Mesenchymal stem cell (in vitro differentiated cells and primary cell): ENCODE results near the gene CLN6.
"Not testable (repeated sequence)": the region's sequence is repeated elsewhere in the genome, so short reads cannot be mapped to it uniquely, and the experiment has no call there.

ENCODE experiments used
- DNase-seq: peaks from one replicate; pipeline ENCODE4 v3.0.0-alpha.2; 2013
- H2AFZ ChIP-seq: one replicate; pipeline ENCODE4 v1.6.1; 2013; ENCODE audit warnings: low read depth, mild to moderate bottlenecking, control low read depth, inconsistent platforms, low read length, moderate library complexity
- H2AK5ac ChIP-seq: 2 replicates; pipeline ENCODE4 v1.6.1; 2013; ENCODE audit warnings: low read length, moderate library complexity, mild to moderate bottlenecking, inconsistent platforms; ENCODE audit not compliant: severe bottlenecking
- H2BK120ac ChIP-seq: one replicate; pipeline ENCODE4 v1.6.1; 2013; ENCODE audit warnings: low read depth, mild to moderate bottlenecking, inconsistent platforms, low read length, moderate library complexity
- H2BK12ac ChIP-seq, 2 experiments: one replicate each; pipeline ENCODE4 v1.6.1; 2013; ENCODE audit warnings: inconsistent platforms in 2 of 2, low read length in 2 of 2, mild to moderate bottlenecking in 2 of 2, moderate library complexity in 2 of 2, control low read depth in 1 of 2
- H2BK15ac ChIP-seq: one replicate; pipeline ENCODE4 v1.6.1; 2013; ENCODE audit warnings: mild to moderate bottlenecking, low read depth, inconsistent platforms; ENCODE audit not compliant: poor library complexity, severe bottlenecking
- H2BK5ac ChIP-seq: 2 replicates; pipeline ENCODE4 v1.6.1; 2013; ENCODE audit warnings: low read depth, mild to moderate bottlenecking, low read length, control low read depth, inconsistent platforms; ENCODE audit not compliant: poor library complexity, severe bottlenecking
- H3K14ac ChIP-seq, 2 experiments: one replicate each; pipeline ENCODE4 v1.6.1; 2013; ENCODE audit warnings: inconsistent platforms in 2 of 2, low read length in 2 of 2, control low read depth in 1 of 2, mild to moderate bottlenecking in 1 of 2, moderate library complexity in 1 of 2
- H3K18ac ChIP-seq, 2 experiments: one replicate each; pipeline ENCODE4 v1.6.1; 2013; ENCODE audit warnings: inconsistent platforms in 2 of 2, low read length in 2 of 2, control low read depth in 1 of 2, low read depth in 1 of 2, mild to moderate bottlenecking in 1 of 2
- H3K23ac ChIP-seq, 2 experiments: one replicate each; pipeline ENCODE4 v1.6.1; 2013; ENCODE audit warnings: inconsistent platforms in 2 of 2, low read length in 2 of 2, mild to moderate bottlenecking in 2 of 2, moderate library complexity in 2 of 2, control low read depth in 1 of 2
- H3K27ac ChIP-seq: 2 replicates; pipeline ENCODE4 v1.5.1; 2013; ENCODE audit warnings: mild to moderate bottlenecking, moderate library complexity, low read length, control low read depth, inconsistent platforms; ENCODE audit not compliant: poor library complexity, severe bottlenecking
- H3K27me3 ChIP-seq, 2 experiments: 2 replicates each; pipeline versions ENCODE4 v1.6.1 to v1.7.0; 2013; ENCODE audit warnings: low read length in 2 of 2, mild to moderate bottlenecking in 2 of 2, moderate library complexity in 2 of 2, control low read depth in 1 of 2, inconsistent platforms in 1 of 2; ENCODE audit not compliant: control insufficient read depth in 1 of 2, insufficient read depth in 1 of 2
- H3K36me3 ChIP-seq, 2 experiments: 2 replicates each; pipeline versions ENCODE4 v1.6.1 to v1.7.0; 2013; ENCODE audit warnings: low read length in 2 of 2, control low read depth in 1 of 2, inconsistent platforms in 1 of 2, low read depth in 1 of 2, mild to moderate bottlenecking in 1 of 2; ENCODE audit not compliant: insufficient read depth in 2 of 2, control insufficient read depth in 1 of 2
- H3K4ac ChIP-seq, 2 experiments: one replicate each; pipeline ENCODE4 v1.6.1; 2013; ENCODE audit warnings: inconsistent platforms in 2 of 2, low read length in 2 of 2, mild to moderate bottlenecking in 2 of 2, moderate library complexity in 2 of 2, control low read depth in 1 of 2, low read depth in 1 of 2
- H3K4me1 ChIP-seq: 2 replicates; pipeline ENCODE4 v1.6.1; 2013; ENCODE audit warnings: low read depth, low read length, control low read depth; ENCODE audit not compliant: control insufficient read depth, insufficient read depth
- H3K4me2 ChIP-seq: 2 replicates; pipeline ENCODE4 v1.6.1; 2013; ENCODE audit warnings: low read length, mild to moderate bottlenecking, inconsistent platforms; ENCODE audit not compliant: poor library complexity, severe bottlenecking
- H3K4me3 ChIP-seq, 2 experiments: 2 replicates each; pipeline versions ENCODE4 v1.5.1 to v1.7.0; 2013; ENCODE audit warnings: low read length in 2 of 2, mild to moderate bottlenecking in 2 of 2, control low read depth in 1 of 2, low read depth in 1 of 2; ENCODE audit not compliant: insufficient read depth in 1 of 2
- H3K79me1 ChIP-seq: replicated peaks from 2 replicates; pipeline ENCODE4 v1.6.1; 2013; ENCODE audit warnings: mild to moderate bottlenecking, control low read depth, low read length, inconsistent platforms; ENCODE audit not compliant: poor library complexity, severe bottlenecking
- H3K9ac ChIP-seq: 2 replicates; pipeline ENCODE4 v1.7.0; 2013; ENCODE audit warnings: mild to moderate bottlenecking, low read length, moderate library complexity
- H3K9me3 ChIP-seq: 2 replicates; pipeline ENCODE4 v1.7.0; 2013; ENCODE audit warnings: mild to moderate bottlenecking, low read length; ENCODE audit not compliant: control insufficient read depth
- H4K8ac ChIP-seq: one replicate; pipeline ENCODE4 v1.6.1; 2013; ENCODE audit warnings: inconsistent platforms, mild to moderate bottlenecking, low read length, moderate library complexity
- H4K91ac ChIP-seq: one replicate; pipeline ENCODE4 v1.6.1; 2013; ENCODE audit warnings: mild to moderate bottlenecking, low read length, inconsistent platforms
- WGBS: methylation state at CpG from one replicate; pipeline ENCODE4 v1.1.7; 2013; ENCODE audit warnings: mixed read lengths; 5-methylcytosine and 5-hydroxymethylcytosine counted together

Gene CLN6

DNA sequence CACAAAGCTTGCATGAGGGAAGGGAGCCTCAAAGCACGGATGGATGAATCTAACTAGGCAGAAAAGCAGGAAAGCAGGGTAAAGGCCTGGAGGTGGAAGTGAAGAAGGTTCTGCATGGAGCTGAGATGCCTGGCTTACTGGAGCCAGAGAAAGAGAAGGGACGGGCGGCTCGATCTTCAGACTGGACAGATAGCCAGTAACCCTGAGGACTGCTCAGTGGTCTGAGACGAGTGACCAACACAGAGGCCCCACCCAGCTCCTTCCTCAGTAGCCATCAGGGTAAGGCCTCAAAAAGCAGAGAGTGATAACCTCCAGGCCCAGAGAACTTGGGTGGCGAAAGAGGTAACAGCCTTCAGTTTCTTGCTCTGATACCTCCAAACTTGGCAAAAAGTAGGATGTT, 6.4 kb downstream of the CLN6 start:
- Histone ChIP-seq H3K18ac (no peak overlapping the region), H3K9ac (no peak overlapping the region), H3K36me3 (peaks cover 2 to 11% of the 10 kb centered on the region in 2 experiments), H4K91ac (no peak overlapping the region), H2BK12ac (no peak overlapping the region), H3K4me3 (no peak overlapping the region), H3K27me3 (no peaks in the 10 kb centered on the region), H3K14ac (no peak overlapping the region), H3K4me1 (peaks cover 10% of the 10 kb centered on the region), H2AFZ (no peak overlapping the region), H2BK120ac (no peak overlapping the region), H4K8ac (no peak overlapping the region), H3K4me2 (no peak overlapping the region), H3K4ac (no peak overlapping the region), H2BK15ac (no peak overlapping the region), H3K9me3 (no peaks in the 10 kb centered on the region), H3K27ac (no peak overlapping the region), H3K79me1 (peaks cover 32% of the 10 kb centered on the region), H2AK5ac (no peak overlapping the region), H2BK5ac (no peak overlapping the region), H3K23ac (no peak overlapping the region)
- no peak for DNase-seq
- 88% methylated on average over 6 of the region's 6 CpGs for WGBS

GRCh38 chr15:68222432-68222743, 7.1 kb downstream of the CLN6 start:
- H3K18ac ChIP-seq, H3K4me1 ChIP-seq, H3K23ac ChIP-seq, H2BK12ac ChIP-seq, H2AK5ac ChIP-seq, H3K9me3 ChIP-seq, H3K27ac ChIP-seq, H4K91ac ChIP-seq, DNase-seq, H3K4me3 ChIP-seq, H3K4ac ChIP-seq, H2AFZ ChIP-seq, H2BK120ac ChIP-seq, H3K14ac ChIP-seq, H3K9ac ChIP-seq, H3K27me3 ChIP-seq, H3K4me2 ChIP-seq, H2BK5ac ChIP-seq, H2BK15ac ChIP-seq, H4K8ac ChIP-seq: not testable (repeated sequence)
- 91% methylated on average over 17 of the region's 18 CpGs for WGBS
- Histone ChIP-seq H3K36me3 (peaks cover 5 to 14% of the 10 kb centered on the region in 2 experiments), H3K79me1 (peaks cover 34% of the 10 kb centered on the region)

- H3K4me3 ChIP-seq, H3K27ac ChIP-seq, H3K4ac ChIP-seq, H2BK120ac ChIP-seq, H3K23ac ChIP-seq, H3K4me2 ChIP-seq, H3K4me1 ChIP-seq, H3K9me3 ChIP-seq, H2BK15ac ChIP-seq, H2BK12ac ChIP-seq, H3K27me3 ChIP-seq, H2BK5ac ChIP-seq, H3K14ac ChIP-seq, DNase-seq, H4K8ac ChIP-seq, H3K9ac ChIP-seq, H2AK5ac ChIP-seq, H2AFZ ChIP-seq, H3K18ac ChIP-seq, H4K91ac ChIP-seq: not testable (repeated sequence)
- 86% methylated on average over 52 of the region's 55 CpGs for WGBS
- H3K36me3 ChIP-seq = peaks cover 7 to 14% of the 10 kb centered on the region in 2 experiments
- peaks cover 36% of the 10 kb centered on the region for H3K79me1 ChIP-seq
Observed at GRCh38 chr15:68221530-68222431, 7.7 kb downstream of the CLN6 start.

- Histone ChIP-seq H2BK120ac (no peak overlapping the region), H2AK5ac (no peak overlapping the region), H3K23ac (no peak overlapping the region), H2BK5ac (no peak overlapping the region), H3K4me1 (peaks cover 3% of the 10 kb centered on the region), H2AFZ (no peak overlapping the region), H4K91ac (no peak overlapping the region), H3K14ac (no peak overlapping the region), H3K4ac (no peak overlapping the region), H4K8ac (no peak overlapping the region), H3K27ac (no peak overlapping the region), H3K9ac (no peak overlapping the region), H3K36me3 (peaks cover 12 to 14% of the 10 kb centered on the region in 2 experiments), H3K9me3 (no peaks in the 10 kb centered on the region), H3K27me3 (no peaks in the 10 kb centered on the region), H3K4me2 (no peak overlapping the region), H3K18ac (no peak overlapping the region), H3K4me3 (no peak overlapping the region), H2BK12ac (no peak overlapping the region), H2BK15ac (no peak overlapping the region), H3K79me1 (peaks cover 40% of the 10 kb centered on the region)
- 100% methylated on average over 1 of the region's 6 CpGs for WGBS
- no peak for DNase-seq
Observed at GRCh38 chr15:68220967-68221366, 8.6 kb downstream of the CLN6 start.
